H1 (cell line): ENCODE measurements around the gene GPC2. TPM values are rescaled to one million over a fixed set of nuclear protein-coding genes. Genes with fewer than 3 reads are reported as not detected.

ENCODE experiments used
- CTCF ChIA-PET: fragments of 300-600 bp; sonication (Branson Sonifier 250); formaldehyde crosslinking; loops from one replicate; lab custom pipeline; 2021; ENCODE audit not compliant: partially characterized antibody; lab: Charles Lee
- POLR2A ChIA-PET: fragments of 300-600 bp; sonication (Branson Sonifier 250); formaldehyde crosslinking; loops from one replicate; lab custom pipeline; 2021; ENCODE audit warnings: inconsistent platforms; ENCODE audit not compliant: partially characterized antibody; lab: Charles Lee
- DNase-seq, 2 experiments: peaks; one replicate each; pipeline versions ENCODE4 v3.0.0 to v3.0.0-alpha.2; 2010 to 2022; ENCODE audit warnings: low spot score in 2 of 2, low read depth in 1 of 2, mixed read lengths in 1 of 2
- FAIRE-seq: peaks from 2 replicates; lab custom pipeline; 2011; peaks lifted over from hg19 to GRCh38; lab: Jason Lieb, UNC
- H2AFZ ChIP-seq: 2 replicates; pipeline ENCODE4 v1.8.1; 2012; ENCODE audit warnings: low read length, inconsistent platforms
- H2AK5ac ChIP-seq: 2 replicates; pipeline ENCODE4 v1.6.1; 2013; ENCODE audit warnings: low read depth, low read length
- H2BK120ac ChIP-seq: replicated peaks from 2 replicates; pipeline ENCODE3; 2013; ENCODE audit warnings: low read depth, low read length, inconsistent platforms
- H2BK12ac ChIP-seq: 2 replicates; pipeline ENCODE4 v1.6.1; 2013; ENCODE audit warnings: low read depth, low read length
- H2BK15ac ChIP-seq: 2 replicates; pipeline ENCODE4 v1.6.1; 2013; ENCODE audit warnings: low read length
- H2BK20ac ChIP-seq: 2 replicates; pipeline ENCODE4 v1.6.1; 2013; ENCODE audit warnings: low read length
- H2BK5ac ChIP-seq: 2 replicates; pipeline ENCODE4 v1.6.1; 2013; ENCODE audit warnings: low read depth, low read length
- H3K14ac ChIP-seq: 2 replicates; pipeline ENCODE4 v1.6.1; 2013; ENCODE audit warnings: inconsistent platforms; ENCODE audit not compliant: insufficient read length
- H3K18ac ChIP-seq: 2 replicates; pipeline ENCODE4 v1.6.1; 2013; ENCODE audit warnings: low read length; ENCODE audit errors: extremely low read depth
- H3K23ac ChIP-seq: 2 replicates; pipeline ENCODE4 v1.6.1; 2013; ENCODE audit warnings: inconsistent platforms; ENCODE audit not compliant: insufficient read length
- H3K23me2 ChIP-seq: 2 replicates; pipeline ENCODE4 v1.6.1; 2013; ENCODE audit warnings: low read depth, low read length
- H3K27ac ChIP-seq: 2 replicates; pipeline ENCODE4 v1.6.1; 2011; ENCODE audit warnings: low read depth, low read length, inconsistent platforms
- H3K27me3 ChIP-seq, 4 experiments: replicated peaks in 1 of 4; 1 replicate in 1 of 4; 2 replicates in 3 of 4; pipeline versions ENCODE4 v1.6.1 to v1.8.1; 2011 to 2013; ENCODE audit warnings: low read length in 3 of 4, mild to moderate bottlenecking in 3 of 4, inconsistent platforms in 2 of 4, mixed read lengths in 2 of 4, moderate library complexity in 1 of 4; ENCODE audit not compliant: control insufficient read depth in 3 of 4, insufficient read depth in 3 of 4; ENCODE audit errors: extremely low read depth in 1 of 4
- H3K36me3 ChIP-seq, 4 experiments: 2 replicates each; pipeline versions ENCODE4 v1.6.1 to v1.8.1; 2011 to 2013; ENCODE audit warnings: mild to moderate bottlenecking in 4 of 4, low read length in 3 of 4, moderate library complexity in 2 of 4, control low read depth in 1 of 4, inconsistent platforms in 1 of 4; ENCODE audit not compliant: insufficient read depth in 4 of 4, control insufficient read depth in 2 of 4
- H3K4ac ChIP-seq: replicated peaks from 2 replicates; pipeline ENCODE3; 2013; ENCODE audit warnings: low read length, low read depth, mixed read lengths, inconsistent platforms; ENCODE audit not compliant: insufficient read length
- H3K4me1 ChIP-seq, 4 experiments: replicated peaks in 1 of 4; 1 replicate in 1 of 4; 2 replicates in 3 of 4; pipeline versions ENCODE4 v1.6.1 to v1.8.1; 2011 to 2013; ENCODE audit warnings: low read length in 3 of 4, inconsistent platforms in 2 of 4, mixed read lengths in 1 of 4; ENCODE audit not compliant: insufficient read depth in 4 of 4, control insufficient read depth in 3 of 4
- H3K4me2 ChIP-seq, 2 experiments: 2 replicates each; pipeline versions ENCODE4 v1.6.1 to v1.8.1; 2011 to 2013; ENCODE audit warnings: low read depth in 2 of 2, low read length in 2 of 2, control low read depth in 1 of 2, inconsistent platforms in 1 of 2, mild to moderate bottlenecking in 1 of 2; ENCODE audit not compliant: insufficient read depth in 1 of 2
- H3K4me3 ChIP-seq, 4 experiments: fragments of 200-600, 300-600 bp in 1 of 4; sonication (generic), shearing (Covaris generic), sonication (Bioruptor Twin) in 1 of 4; 2 replicates each; pipeline versions ENCODE4 v1.5.1 to v1.8.1; 2011 to 2016; ENCODE audit warnings: low read length in 4 of 4, low read depth in 3 of 4, control low read depth in 2 of 4, inconsistent platforms in 2 of 4, mild to moderate bottlenecking in 2 of 4, mixed read lengths in 1 of 4, moderate library complexity in 1 of 4; ENCODE audit not compliant: insufficient read depth in 2 of 4; ENCODE audit errors: extremely low read depth in 1 of 4
- H3K56ac ChIP-seq: replicated peaks from 2 replicates; pipeline ENCODE3; 2013; ENCODE audit warnings: low read depth, mild to moderate bottlenecking, mixed read lengths, low read length, inconsistent platforms; ENCODE audit not compliant: insufficient read length
- H3K79me1 ChIP-seq: 2 replicates; pipeline ENCODE4 v1.6.1; 2013; ENCODE audit warnings: low read depth, low read length, control low read depth
- H3K79me2 ChIP-seq, 2 experiments: 2 replicates each; pipeline versions ENCODE4 v1.6.1 to v1.8.1; 2012 to 2013; ENCODE audit warnings: low read length in 2 of 2, mild to moderate bottlenecking in 2 of 2, inconsistent platforms in 1 of 2; ENCODE audit not compliant: insufficient read depth in 2 of 2, control insufficient read depth in 1 of 2
- H3K9ac ChIP-seq, 4 experiments: replicated peaks in 1 of 4; 1 replicate in 1 of 4; 2 replicates in 3 of 4; pipeline versions ENCODE4 v1.6.1 to v1.8.1; 2011 to 2013; ENCODE audit warnings: low read depth in 3 of 4, low read length in 3 of 4, control low read depth in 2 of 4, mild to moderate bottlenecking in 2 of 4, moderate library complexity in 2 of 4, inconsistent platforms in 1 of 4; ENCODE audit errors: extremely low read depth in 1 of 4
- H3K9me3 ChIP-seq, 2 experiments: 2 replicates each; pipeline versions ENCODE4 v1.6.1 to v1.8.1; 2012 to 2013; ENCODE audit warnings: mild to moderate bottlenecking in 2 of 2, moderate library complexity in 2 of 2, control low read depth in 1 of 2, inconsistent platforms in 1 of 2, low read depth in 1 of 2, low read length in 1 of 2, mixed read lengths in 1 of 2; ENCODE audit not compliant: insufficient read depth in 2 of 2
- H4K20me1 ChIP-seq, 2 experiments: replicated peaks in 1 of 2; 2 replicates each; pipeline versions ENCODE3 to v1.8.1; 2011 to 2013; ENCODE audit warnings: inconsistent platforms in 2 of 2, low read length in 2 of 2, mild to moderate bottlenecking in 1 of 2; ENCODE audit not compliant: insufficient read depth in 2 of 2, control insufficient read depth in 1 of 2
- H4K5ac ChIP-seq: 2 replicates; pipeline ENCODE4 v1.6.1; 2013; ENCODE audit warnings: low read length, low read depth, mixed read lengths, inconsistent platforms; ENCODE audit not compliant: insufficient read length
- H4K8ac ChIP-seq: 2 replicates; pipeline ENCODE4 v1.8.0; 2013; ENCODE audit warnings: mild to moderate bottlenecking, moderate library complexity, low read length, inconsistent platforms; ENCODE audit not compliant: insufficient read depth; ENCODE audit errors: extremely low read depth
- H4K91ac ChIP-seq: replicated peaks from 2 replicates; pipeline ENCODE3; 2013; ENCODE audit warnings: low read length, mixed read lengths, inconsistent platforms; ENCODE audit not compliant: insufficient read length
- BACH1 ChIP-seq: IDR thresholded peaks from 2 replicates; pipeline ENCODE4 v1.6.1; 2012; ENCODE audit warnings: low read length, improper control_type of control experiment
- CEBPB ChIP-seq: IDR thresholded peaks from 2 replicates; pipeline ENCODE4 v1.6.1; 2012; ENCODE audit warnings: low read depth, low read length
- CREB1 ChIP-seq: IDR thresholded peaks from 2 replicates; pipeline ENCODE4 v1.6.1; 2012; ENCODE audit warnings: inconsistent platforms
- EGR1 ChIP-seq: IDR thresholded peaks from 2 replicates; pipeline ENCODE4 v1.6.1; 2011; ENCODE audit warnings: low read depth, low read length, borderline replicate concordance
- JUN ChIP-seq: IDR thresholded peaks from 2 replicates; pipeline ENCODE4 v1.6.1; 2011; ENCODE audit warnings: low read depth, mild to moderate bottlenecking, improper control_type of control experiment, low read length
- KDM1A ChIP-seq: fragments of 200-600, 300-600 bp; sonication (generic); IDR thresholded peaks from 2 replicates; pipeline ENCODE4 v1.7.1; 2016; ENCODE audit warnings: mild to moderate bottlenecking, low read length, borderline replicate concordance
- KDM4A ChIP-seq: IDR thresholded peaks from one replicate; pipeline ENCODE4 v1.7.1; 2012; ENCODE audit warnings: low read depth, mild to moderate bottlenecking, moderate library complexity, low read length, inconsistent platforms; ENCODE audit not compliant: severe bottlenecking
- POU5F1 ChIP-seq: IDR thresholded peaks from 2 replicates; pipeline ENCODE4 v1.6.1; 2011; ENCODE audit warnings: low read depth, mild to moderate bottlenecking, low read length, moderate library complexity
- RBBP5 ChIP-seq: IDR thresholded peaks from 2 replicates; pipeline ENCODE4 v1.7.1; 2012; ENCODE audit warnings: low read depth, mild to moderate bottlenecking, inconsistent platforms, low read length, moderate library complexity, borderline replicate concordance
- SP4 ChIP-seq: IDR thresholded peaks from 2 replicates; pipeline ENCODE4 v1.6.1; 2012; ENCODE audit warnings: low read length, inconsistent platforms
- YY1 ChIP-seq: IDR thresholded peaks from 2 replicates; pipeline ENCODE4 v1.6.1; 2011; ENCODE audit warnings: low read depth, mild to moderate bottlenecking, low read length
- WGBS, 2 experiments: shearing (Covaris generic) in 1 of 2; methylation state at CpG; one replicate each; pipeline versions ENCODE4 v1.1.6 to v1.1.7; 2013 to 2015; ENCODE audit warnings: low lambda C conversion rate in 2 of 2, mixed read lengths in 2 of 2, inconsistent platforms in 1 of 2, low coverage in 1 of 2, missing lambda C conversion rate in 1 of 2; ENCODE audit not compliant: insufficient replicate concordance in 2 of 2, insufficient coverage in 1 of 2, insufficient read length in 1 of 2; ENCODE audit errors: extremely low coverage in 1 of 2, missing lambda C conversion rate in 1 of 2; 5-methylcytosine and 5-hydroxymethylcytosine counted together
- polyA plus RNA-seq, 7 experiments: library from polyadenylated mRNA; depleted of rRNA in 3 of 7; stranded (reverse) in 5 of 7; unstranded in 2 of 7; fragments of >200 nt in 5 of 7; fragments of 200-250 nt in 2 of 7; gene quantifications; 1 replicate in 5 of 7; 2 replicates in 1 of 7; 4 replicates in 1 of 7; pipeline versions ENCODE4 v1.2.1 to v1.2.3, GENCODE V29; 2011 to 2013; ENCODE audit warnings: missing spikeins in 2 of 7, mixed read lengths in 2 of 7
- total RNA-seq: library from RNA; stranded (reverse); fragmentation: NEBNext Ultra II Directional; extraction: Animal tissue kit (Norgen Biotek cat#: 25700); gene quantifications from 2 replicates; pipeline ENCODE4 v1.2.1, GENCODE V29; 2021
- TF ChIP-seq, protein P1 (sequence below): IDR thresholded peaks from 2 replicates; pipeline ENCODE4 v1.6.1; 2011; ENCODE audit warnings: low read length, improper control_type of control experiment

GPC2 gene
- total and polyA plus RNA-seq, 2 of the 8 experiments (the other 6 are each of a cell fraction or from before 2014, with no cell fraction given) = 25.3 to 44.8 TPM

DNA sequence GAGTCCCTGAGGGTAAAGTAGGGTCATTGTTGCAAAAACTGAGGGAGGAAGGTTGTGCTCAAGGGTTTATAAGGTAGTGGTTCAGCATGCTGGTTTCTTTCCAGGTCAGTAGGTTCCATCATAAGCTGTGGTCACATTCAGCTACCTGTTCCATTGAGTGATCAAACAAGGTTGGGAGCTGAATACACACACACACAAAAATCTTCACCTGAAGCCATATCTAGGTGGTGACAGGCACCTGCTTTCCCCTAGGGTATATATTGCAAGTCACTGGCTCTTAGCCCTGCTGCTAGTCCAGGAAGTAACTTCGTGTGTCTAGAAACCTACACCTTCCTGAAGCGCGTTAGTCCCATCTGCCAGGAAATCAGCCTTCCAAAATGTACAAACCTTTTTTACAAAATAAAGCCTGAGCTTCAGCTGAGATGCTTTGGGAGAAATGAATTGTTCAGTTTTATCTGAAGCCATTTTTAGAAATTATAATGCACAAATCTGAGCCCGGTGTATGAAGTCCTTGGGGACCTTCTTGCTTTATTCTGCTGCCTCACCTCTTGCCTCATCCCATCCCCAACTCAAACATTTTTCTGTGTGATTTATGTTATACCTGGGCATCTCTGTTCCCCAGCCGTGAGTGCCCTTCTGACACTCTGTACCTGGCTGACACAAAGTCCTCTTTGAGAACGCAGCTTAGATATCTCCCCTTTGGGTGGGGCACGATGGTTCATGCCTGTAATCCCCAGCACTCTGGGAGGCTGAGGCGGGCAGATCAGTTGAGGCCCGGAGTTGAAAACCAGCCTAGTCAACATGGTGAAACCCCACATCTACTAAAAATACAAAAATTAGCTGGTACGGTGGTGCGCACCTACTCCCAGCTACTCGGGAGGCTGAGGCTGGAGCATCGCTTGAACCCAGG lies 39.1 kb downstream of the GPC2 start:
- WGBS, 2 experiments = 90% methylated on average over 13 of the region's 13 CpGs; no CpG with 5 or more reads in 1 of the 2 experiments
- POLR2A ChIA-PET = interaction anchor here (1.5 to 1.7 kb wide), 3 partner anchors 9 to 43 kb away, joined by 3 to 6 read pairs (median 4); partner anchors contain the start of gene GAL3ST4
- no peak overlapping the region for H2BK120ac ChIP-seq
- TF ChIP-seq BACH1 = no peak
- TF ChIP-seq CEBPB = no peak
- no peak for TF ChIP-seq RBBP5
- no peak for TF ChIP-seq YY1
- TF ChIP-seq KDM1A = no peak
- TF ChIP-seq, protein P1, sequence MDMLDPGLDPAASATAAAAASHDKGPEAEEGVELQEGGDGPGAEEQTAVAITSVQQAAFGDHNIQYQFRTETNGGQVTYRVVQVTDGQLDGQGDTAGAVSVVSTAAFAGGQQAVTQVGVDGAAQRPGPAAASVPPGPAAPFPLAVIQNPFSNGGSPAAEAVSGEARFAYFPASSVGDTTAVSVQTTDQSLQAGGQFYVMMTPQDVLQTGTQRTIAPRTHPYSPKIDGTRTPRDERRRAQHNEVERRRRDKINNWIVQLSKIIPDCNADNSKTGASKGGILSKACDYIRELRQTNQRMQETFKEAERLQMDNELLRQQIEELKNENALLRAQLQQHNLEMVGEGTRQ = no peak
- TF ChIP-seq KDM4A = no peak
- TF ChIP-seq SP4 = no peak
- no peak for TF ChIP-seq CREB1
- no peak for TF ChIP-seq JUN
- TF ChIP-seq POU5F1 = no peak
- TF ChIP-seq EGR1 = no peak

More for the DNA sequence above, 39.1 kb downstream of the GPC2 start:
- no peak overlapping the region for H3K4me2 ChIP-seq
- no peak overlapping the region for H3K23ac ChIP-seq
- peaks cover 0 to 2% (median 0%) of the 10 kb centered on the region in 4 experiments; a peak in 1 of 7 replicates for H3K4me1 ChIP-seq
- H3K18ac ChIP-seq = no peak overlapping the region
- no peak overlapping the region for H4K91ac ChIP-seq
- H2AK5ac ChIP-seq = no peak overlapping the region
- no peak overlapping the region for H2AFZ ChIP-seq
- no peaks in the 10 kb centered on the region for H4K20me1 ChIP-seq
- no peak overlapping the region for H4K5ac ChIP-seq
- H3K27ac ChIP-seq = no peak overlapping the region
- H2BK12ac ChIP-seq = no peak overlapping the region
- no peak overlapping the region for H2BK15ac ChIP-seq
- no peak overlapping the region for H3K4ac ChIP-seq
- H4K8ac ChIP-seq = no peak overlapping the region
- H3K9me3 ChIP-seq = no peaks in the 10 kb centered on the region
- H2BK20ac ChIP-seq = no peak overlapping the region
- no peak for FAIRE-seq
- no peaks in the 10 kb centered on the region for H3K79me2 ChIP-seq
- H3K4me3 ChIP-seq = no peak overlapping the region
- H3K9ac ChIP-seq = no peak overlapping the region
- no peak overlapping the region for H3K56ac ChIP-seq
- H3K27me3 ChIP-seq = no peaks in the 10 kb centered on the region
- H2BK5ac ChIP-seq = no peak overlapping the region
- no peak for DNase-seq
- H3K79me1 ChIP-seq = no peaks in the 10 kb centered on the region
- H3K14ac ChIP-seq = no peak overlapping the region
- CTCF ChIA-PET = interaction anchor here (0.6 to 2.2 kb wide), 11 partner anchors 23 to 956 kb away, joined by 3 to 11 read pairs (median 4); no protein-coding TSS in a partner anchor
- no peaks in the 10 kb centered on the region for H3K36me3 ChIP-seq
- no peaks in the 10 kb centered on the region for H3K23me2 ChIP-seq
